ENCODE data around the gene RASAL2.
"Not testable (repeated sequence)": the region's sequence is repeated elsewhere in the genome, so short reads cannot be mapped to it uniquely, and the experiment has no call there.

The RASAL2 gene

DNA sequence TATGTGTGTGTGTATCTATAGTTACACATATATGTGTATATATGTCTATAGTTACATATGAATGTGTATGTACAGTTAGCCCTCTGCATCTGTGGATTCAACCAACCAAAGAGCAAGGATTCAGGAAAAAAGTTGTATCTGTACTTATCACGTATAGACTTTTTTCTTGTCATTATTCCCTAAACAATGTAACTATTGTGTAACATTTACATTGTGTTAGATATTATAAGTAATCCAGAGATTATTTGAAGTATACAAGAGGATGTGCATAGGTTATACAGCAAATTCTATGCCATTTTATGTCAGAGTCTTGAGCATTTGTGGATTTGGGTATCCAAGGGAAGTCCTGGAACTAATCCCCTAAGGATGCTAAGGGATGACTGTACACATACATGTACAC is 71.3 kb downstream of the RASAL2 start:
- no peak for DNase-seq (ENCODE audit: low spot score)

DNA sequence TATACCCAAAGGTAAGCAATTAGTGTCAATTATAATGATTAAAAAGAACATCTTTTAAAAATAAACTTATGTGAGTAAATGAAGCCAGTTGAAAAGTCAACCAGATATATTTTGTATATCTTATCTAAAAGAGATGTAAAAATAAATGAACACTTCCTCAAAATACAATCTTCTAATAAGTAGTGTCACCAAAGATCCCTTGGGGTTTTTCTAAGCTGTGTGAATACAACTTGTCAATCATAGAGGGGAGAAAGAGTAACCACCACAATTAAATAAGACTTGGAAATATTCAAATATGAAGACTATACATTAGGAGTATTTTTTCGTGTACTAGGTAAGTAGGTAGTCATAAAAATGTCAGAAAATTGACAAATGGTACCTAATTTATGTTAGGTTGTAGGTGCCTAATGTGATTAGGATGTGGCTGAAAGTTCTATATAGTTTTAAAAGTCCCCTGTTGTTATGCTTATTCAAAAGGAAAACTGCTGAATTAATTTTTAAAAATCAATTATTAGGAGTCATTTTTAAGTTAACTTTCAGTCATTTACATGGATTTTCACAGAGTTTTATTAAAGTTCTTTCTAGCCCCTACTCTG is 72.6 kb downstream of the RASAL2 start:
- DNase-seq (ENCODE audit: low spot score): no peak

DNA sequence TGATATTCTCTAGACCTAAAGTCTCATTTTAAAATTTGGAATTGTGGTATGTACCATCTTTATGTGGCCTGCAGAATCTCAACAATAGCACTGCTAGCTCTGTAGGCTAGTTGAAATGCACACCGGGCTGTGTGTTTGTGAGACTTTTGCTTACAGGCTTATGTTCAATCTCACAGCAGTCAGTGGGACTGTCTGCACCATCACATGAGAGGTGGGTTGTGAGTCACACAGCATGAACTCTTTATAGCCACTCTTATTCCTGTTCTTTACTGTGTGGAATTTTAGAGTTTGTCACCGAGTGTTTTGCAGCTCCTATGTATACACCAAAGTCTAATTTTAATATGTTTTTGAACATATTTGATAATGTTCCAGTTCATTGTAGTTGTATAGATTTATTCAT is 74.6 kb downstream of the RASAL2 start:
- no peak for DNase-seq (ENCODE audit: low spot score)

DNA sequence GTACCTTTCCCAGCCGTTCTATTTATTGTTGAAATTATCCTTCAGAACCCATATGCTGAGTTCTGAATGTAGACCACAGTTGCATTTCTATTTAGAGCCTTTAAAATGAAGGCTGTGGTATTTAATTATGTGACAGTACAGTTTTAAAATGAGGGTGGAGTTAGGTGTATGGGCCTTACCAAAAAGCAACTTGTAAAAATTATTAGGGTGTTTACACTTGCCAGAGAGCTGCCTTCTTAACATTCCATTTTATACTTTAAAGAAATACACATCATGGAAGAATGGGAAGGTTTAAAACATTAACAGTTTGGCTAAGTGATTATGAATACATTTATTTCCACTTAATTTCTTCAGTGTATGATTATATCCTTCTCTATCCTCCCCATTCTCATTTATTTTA is 75.7 kb downstream of the RASAL2 start:
- DNase-seq (ENCODE audit: low spot score): no peak

DNA sequence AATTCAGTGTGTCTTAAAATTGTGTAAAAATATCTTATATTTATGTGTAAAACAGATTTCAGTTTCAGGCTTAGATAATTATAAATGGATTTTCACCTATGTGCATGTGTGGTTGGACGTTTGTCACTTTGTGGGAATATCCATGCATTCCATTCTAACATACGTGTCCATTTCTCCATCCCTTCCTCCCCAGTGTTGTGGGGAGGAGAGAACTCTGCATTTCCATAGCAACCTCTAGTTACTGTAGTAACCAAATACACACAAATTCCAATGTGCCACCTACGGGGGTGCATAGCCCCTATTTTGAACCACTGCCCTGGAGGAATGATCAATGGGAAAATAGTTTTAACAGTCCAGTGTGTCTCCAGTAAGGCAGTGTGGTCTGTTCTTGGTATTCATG is 79.0 kb downstream of the RASAL2 start:
- DNase-seq (ENCODE audit: low spot score): no peak

DNA sequence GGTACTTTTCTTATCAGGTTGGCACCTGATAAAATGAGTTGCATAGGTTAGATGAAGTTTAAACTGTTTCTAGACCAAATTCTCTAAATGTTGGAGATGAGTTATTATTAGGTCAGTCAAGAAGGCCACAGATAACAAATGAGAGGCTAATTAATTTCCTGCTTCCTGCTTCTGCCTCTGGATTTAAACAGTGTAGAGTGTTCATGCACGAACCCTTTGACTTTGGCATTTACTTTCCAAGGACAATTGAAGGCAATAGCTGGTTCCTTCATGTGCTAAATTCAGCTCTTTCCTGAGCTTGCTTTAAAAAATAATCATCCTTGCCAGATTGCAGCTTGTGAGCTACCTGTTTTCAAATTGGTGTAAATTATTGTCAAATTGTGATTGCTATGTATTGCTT is 80.6 kb downstream of the RASAL2 start:
- no peak for DNase-seq (ENCODE audit: low spot score)

DNA sequence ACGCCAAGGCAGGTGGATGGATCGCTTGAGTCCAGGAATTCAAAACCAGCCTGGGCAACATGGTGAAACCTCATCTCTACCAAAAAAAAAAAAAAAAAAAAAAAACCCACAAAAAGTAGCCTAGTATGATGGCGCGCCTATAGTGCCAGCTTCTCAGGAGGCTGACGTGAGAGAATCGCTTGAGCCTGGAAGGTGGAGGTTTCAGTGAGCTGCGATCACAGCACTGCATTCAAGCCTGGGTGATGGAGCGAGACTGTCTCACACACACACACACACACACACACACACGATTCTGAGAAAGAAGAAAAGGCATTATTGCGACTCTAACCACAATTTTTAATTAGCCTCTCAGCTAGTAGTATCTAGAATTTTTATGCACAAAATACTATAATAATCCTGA is 86.5 kb downstream of the RASAL2 start:
- DNase-seq (ENCODE audit: low spot score): no peak

DNA sequence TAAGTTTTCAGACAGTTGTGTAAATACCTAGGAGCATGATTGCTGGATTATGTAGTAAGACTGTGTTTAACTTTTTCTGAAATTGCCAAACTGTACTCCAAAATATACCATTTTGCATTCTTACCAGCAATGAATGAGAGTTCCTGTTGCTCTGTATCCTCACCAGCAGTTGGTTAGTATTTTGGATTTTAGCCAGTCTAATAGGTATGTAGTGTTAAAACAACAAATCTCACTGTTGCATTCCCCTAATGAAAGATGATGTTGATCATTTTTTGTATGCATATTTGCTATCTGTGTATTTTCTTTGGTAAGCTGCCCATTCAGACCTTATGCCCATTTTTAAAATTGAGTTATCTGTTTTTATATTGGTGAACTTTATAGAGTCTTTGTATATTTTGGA is 89.9 kb downstream of the RASAL2 start:
- DNase-seq (ENCODE audit: low spot score): no peak

DNA sequence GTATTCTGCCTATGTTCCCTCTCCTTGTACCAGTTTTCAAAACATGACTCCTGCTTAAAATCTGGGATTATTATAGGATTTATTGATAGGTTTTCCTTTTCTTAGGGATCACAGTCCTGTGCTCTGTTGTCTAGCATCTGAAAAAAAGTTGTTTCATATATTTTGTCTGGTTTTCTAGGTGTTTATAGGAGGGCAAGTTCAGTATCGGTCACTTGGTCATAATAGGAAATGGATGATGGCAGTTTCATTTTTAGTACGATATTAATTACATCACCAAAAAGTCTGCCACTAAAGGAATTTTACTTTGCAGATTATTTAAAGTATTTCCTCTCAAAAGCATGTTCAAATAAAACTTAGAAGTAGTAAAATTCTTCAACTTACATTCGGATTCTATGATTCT is 94.4 kb downstream of the RASAL2 start:
- no peak for DNase-seq (ENCODE audit: low spot score)

DNA sequence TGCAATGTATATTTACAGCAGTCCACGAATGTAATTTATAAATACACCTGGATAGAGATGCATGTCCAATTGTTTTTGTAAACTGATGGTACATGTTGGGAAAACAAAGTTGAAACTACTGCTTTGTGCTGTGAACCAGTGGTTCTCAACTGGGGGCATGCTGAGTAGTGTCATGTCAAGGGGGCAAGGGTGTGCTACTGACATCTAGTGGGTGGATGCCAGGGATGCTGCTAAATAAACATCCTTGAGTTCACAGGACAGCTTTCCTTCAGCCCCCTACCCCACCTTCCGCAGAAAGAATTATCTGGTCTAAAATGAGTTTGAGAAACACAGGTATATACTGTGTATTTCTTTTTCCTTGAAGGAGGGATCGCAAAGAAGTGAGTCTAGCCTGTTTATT is 95.9 kb downstream of the RASAL2 start:
- peak; percentile 6 for DNase-seq (ENCODE audit: low spot score)

DNA sequence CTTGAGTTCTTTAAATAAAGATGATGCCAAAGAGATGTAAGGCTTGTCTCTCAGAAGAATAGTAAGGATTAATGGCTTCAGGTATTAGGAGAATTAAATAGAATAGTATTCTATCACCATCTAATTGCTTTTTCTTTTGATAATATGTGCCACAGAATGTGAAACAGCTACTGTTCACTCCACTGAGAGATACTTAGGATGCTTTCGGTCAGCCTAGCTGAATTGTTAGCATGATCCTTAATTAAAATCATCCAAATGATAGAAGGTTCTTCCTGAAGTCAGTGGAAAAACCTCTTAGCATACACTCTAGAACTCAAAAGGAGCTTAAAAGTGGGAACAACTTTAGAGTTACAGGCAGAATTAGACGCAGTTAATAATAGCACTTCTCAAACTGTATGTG is 97.0 kb downstream of the RASAL2 start:
- no peak for DNase-seq (ENCODE audit: low spot score)

DNA sequence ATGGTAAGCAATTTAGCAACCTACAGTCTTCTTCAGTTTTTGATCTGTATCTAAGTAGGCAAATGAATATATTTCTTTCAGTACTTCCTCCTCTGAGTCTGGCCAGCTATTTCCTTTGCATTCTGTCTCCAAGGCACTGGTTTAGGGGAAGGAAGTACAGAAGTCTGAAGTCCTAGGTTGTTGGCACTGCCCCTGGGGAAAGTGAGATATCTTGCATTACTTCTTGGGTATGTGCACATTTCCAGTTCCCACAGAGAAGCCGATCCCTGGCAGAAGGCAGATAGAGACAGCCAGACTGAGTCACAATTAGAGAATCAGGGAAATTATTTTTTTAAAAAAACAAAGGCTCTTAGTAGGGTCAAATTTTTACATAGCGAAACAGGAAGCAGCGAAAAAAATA is 98.8 kb downstream of the RASAL2 start:
- DNase-seq (ENCODE audit: low spot score): no peak

DNA sequence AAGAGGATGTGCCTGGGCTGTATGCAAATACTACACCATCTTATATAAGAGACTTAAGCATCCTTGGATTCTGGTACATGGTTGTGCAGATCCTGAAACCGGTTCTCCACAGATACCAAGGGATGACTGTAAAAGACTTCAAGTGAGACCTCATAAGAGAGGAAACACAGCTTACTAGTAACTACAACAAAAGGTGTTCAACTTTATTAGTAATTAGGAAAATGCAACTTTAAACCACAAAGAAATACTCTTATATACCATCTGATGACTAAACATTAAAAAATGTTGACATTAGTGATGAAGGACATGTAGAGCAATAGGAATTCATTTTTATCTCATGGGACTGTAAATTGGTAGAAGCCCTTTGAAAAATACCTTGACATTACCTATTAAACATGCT is 102.7 kb downstream of the RASAL2 start:
- DNase-seq (ENCODE audit: low spot score): no peak

DNA sequence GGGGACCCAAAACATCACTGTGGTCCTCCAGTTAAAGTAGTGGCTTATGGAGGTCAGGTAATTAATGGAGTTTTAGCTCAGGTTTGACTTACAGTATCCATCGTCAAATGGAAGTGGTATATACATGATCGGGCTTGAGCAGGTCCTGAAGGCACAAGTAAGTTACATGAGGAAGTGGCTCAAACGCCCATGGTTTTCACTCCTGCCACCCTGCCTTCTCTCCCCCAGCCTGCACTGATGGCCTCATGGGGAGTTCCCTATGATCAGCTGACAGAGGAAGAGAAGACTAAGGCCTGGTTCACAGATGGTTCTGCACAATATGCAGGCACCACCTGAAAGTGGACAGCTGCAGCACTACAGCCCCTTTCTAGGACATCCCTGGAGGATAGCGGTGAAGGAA is 108.2 kb downstream of the RASAL2 start:
- DNase-seq (ENCODE audit: low spot score): not testable (repeated sequence)

DNA sequence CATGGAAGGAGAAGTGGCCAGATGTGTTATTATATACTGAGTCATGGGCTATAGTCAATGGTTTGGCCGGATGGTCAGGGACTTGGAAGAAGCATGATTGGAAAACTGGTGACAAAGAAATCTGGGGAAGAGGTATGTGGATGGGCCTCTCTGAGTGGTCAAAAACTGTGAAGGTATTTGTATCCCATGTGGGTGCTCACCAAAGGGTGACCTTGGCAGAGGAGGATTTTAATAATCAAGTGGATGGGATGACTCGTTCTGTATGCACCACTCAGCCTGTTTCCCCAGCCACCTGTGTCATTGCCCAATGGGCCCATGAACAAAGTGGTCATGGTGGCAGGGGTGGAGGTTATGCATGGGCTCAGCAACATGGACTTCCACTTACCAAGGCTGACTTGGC is 108.6 kb downstream of the RASAL2 start:
- not testable (repeated sequence) for DNase-seq (ENCODE audit: low spot score)

DNA sequence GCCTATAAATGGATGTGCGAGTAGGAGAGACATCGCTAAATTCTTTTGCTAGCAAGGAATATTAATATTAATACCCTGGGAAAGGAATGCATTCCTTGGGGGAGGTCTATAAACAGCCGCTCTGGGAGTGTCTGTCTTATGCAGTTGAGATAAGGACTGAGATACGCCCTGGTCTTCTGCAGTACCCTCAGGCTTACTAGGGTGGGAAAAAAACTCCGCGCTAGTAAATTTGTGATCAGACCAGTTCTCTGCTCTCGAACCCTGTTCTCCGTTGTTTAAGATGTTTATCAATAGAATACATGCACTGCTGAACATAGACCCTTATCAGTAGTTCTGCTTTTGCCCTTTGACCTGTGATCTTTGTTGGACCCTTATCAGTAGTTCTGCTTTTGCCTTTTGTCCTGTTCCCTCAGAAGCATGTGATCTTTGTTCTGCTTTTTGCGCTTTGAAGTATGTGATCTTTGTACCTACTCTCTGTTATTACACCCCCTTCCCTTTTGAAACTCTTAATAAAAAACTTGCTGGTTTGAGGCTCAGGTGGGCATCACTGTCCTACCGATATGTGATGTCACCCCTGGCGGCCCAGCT is 114.5 kb downstream of the RASAL2 start:
- not testable (repeated sequence) for DNase-seq (ENCODE audit: low spot score)

DNA sequence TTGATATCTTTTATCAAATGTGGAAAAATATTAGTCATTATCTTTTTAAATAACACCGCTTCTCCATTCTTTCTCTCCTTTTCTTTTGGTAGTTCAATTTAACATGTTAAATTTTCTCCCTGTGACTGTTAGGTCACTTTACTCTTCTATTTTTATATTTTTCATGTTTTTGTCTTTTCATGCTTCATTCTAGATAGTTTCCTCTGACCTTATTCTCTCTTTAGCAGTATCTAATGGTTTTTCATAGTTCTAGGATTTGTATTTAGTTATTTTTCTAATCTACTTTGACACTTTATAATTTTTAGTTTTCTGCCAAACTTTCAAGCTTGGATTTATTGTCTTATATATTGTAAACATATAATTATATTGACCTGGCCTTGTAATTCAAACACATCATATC is 116.0 kb downstream of the RASAL2 start:
- DNase-seq (ENCODE audit: low spot score): no peak

DNA sequence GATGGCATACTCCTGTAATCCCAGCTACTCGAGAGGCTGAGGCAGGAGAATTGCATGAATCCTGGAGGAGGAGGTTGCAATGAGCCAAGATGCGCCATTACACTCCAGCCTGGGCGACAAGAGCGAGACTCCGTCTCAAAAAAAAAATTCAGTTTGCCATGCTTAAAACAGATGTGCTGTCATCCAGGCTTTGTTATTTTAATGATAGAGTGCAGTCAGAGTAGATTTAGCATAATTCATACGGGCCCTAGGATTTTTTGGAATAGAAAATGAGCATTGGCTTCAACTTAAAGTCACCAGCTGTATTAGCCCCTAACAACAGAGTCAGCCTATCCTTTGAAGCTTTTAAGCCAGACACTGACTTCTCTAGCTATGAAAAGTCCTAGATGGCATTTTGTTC is 124.6 kb downstream of the RASAL2 start:
- no peak for DNase-seq (ENCODE audit: low spot score)

DNA sequence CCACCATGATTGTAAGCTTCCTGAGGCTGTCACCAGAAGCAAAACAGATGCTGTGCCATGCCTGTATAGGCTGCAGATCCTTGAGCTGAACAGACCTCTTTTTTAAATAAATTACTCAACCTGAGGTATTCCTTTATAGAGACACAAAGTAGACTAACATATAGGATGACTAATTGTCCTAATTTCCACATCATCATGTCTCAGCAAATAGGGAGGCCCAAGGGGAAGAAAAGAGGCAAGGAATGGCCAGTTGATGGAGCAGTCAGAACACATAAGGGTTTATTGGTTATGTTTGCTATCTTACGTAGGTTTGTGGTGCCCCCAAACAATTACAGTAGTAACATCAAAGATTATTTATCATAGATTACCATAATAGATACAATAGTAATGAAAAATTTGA is 126.2 kb downstream of the RASAL2 start:
- DNase-seq (ENCODE audit: low spot score): no peak

DNA sequence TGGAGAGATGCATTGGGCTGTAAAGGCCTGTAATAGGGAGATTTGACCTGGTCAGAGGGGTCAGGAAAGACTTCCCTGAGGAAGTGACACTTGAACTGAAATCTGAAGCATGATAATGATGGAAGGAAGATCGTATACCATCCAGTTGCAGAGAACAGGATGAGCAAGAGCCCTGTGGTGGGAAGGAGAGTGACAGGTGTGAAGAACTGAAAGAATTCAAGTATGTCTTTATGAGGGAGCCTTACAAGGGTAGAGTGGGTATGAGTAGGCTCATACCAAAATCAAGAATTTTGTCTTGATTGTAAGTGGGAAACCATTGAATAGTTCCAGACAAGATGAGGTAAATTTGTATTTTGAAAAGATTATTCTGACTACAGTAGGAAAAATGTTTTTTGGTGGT is 129.4 kb downstream of the RASAL2 start:
- DNase-seq (ENCODE audit: low spot score): no peak

DNA sequence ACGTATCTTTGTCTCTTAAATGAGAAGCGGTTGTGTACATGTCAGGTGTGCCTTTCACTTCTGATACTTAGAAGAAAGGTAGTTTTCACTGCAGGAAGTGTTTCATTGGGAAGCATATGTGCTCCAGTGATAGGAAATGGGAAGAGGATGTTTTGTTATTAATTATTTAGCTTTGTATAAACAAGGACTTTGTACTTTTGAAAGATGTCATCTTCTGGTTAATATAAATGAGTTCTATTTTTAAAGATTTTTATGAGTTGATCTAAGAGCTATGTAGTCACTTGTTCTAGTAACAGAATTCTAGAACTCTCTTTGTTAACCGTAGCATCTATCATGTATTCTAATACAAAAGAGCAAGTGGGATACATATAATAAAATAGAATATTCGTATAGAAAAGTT is 130.5 kb downstream of the RASAL2 start:
- no peak for DNase-seq (ENCODE audit: low spot score)

DNA sequence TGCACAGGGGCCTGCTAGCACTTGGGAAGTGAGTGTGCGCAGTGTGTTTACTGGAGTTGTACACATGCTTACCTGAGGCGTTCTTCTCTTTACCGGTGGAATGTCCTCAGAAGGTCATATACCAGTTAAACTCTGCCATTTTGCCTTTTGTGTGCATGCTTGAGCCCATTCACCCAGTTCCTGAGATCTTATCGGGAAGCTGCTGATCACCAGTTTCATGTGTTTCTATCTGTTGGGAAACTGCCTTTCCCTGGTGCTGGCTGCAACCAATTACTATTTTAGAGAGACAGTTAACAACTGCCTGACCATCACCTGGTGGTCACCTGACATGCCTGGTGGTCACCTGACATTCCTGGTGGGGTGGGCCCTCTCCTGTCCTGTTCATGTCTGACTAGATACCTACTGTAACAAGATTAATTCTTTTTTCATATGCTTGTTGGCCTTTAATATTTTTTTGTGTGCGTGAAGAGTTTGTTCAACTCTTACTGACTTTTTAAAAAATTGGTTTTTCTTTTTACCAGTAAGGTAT is 137.0 kb downstream of the RASAL2 start:
- no peak for DNase-seq (ENCODE audit: low spot score)

DNA sequence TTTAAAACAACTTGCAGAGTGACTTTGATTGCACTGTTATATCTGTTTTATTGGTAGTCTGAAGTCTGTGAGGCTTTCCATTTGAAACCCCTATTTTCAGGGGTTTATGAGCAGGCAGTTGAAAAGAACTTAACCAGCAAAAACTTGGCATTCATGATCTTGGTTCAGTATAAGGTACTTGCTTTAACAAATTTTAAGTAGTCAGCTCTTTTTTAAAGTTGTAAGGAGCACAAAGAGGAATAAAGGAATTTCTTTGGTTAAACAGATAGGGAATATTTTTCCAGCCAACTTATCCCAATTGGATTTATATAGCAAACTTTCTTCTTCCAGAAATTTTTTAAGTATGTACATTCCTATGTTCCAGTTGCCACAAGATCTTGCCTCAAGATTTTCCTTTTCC is 138.2 kb downstream of the RASAL2 start:
- DNase-seq (ENCODE audit: low spot score): no peak

DNA sequence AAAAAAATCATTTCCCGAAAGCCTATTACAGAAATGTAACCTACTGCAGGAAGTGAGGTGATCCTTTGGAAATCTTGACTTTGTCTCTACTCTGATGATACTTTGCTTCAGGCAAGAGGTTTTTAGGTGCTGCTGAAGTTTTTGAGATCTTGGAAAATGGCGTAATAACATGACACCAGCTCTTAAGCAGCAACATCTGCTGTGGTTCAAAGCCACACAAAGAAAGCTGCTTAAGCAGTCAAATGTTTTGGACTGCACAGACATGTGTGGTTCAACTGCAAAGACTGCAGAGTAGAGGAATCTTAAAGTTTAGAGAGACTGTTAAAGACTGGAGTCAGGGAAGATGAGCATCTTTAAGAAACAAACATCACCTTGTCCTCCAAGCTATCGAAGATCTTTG is 139.0 kb downstream of the RASAL2 start:
- no peak for DNase-seq (ENCODE audit: low spot score)
